GM21576 (cell line): ENCODE data around the gene PYDC1.
"Not testable (repeated sequence)": the region's sequence is repeated elsewhere in the genome, so short reads cannot be mapped to it uniquely, and the experiment has no call there.

ENCODE experiments used
- ATAC-seq: cut with Tn5 transposase; IDR thresholded peaks from one replicate; pipeline ENCODE4 v1.9.1; 2021; ENCODE audit warnings: mild to moderate bottlenecking, moderate library complexity; ENCODE audit not compliant: unreplicated experiment

PYDC1 gene

GRCh38 chr16:31216422-31217135 lies at the start of gene PYDC1:
TSS of gene PYDC1 (minus strand) at chr16:31217135. CDS start at chr16:31217028, 107 bp downstream.
- no peak for ATAC-seq

- ATAC-seq, result peak; percentile 86
These were observed 48.7 kb upstream of the PYDC1 start for GRCh38 chr16:31265329-31266245.

- no peak for ATAC-seq
These were observed 45.1 kb upstream of the PYDC1 start for GRCh38 chr16:31262084-31262483.

GRCh38 chr16:31260136-31260931 lies 43.4 kb upstream of the PYDC1 start:
- ATAC-seq, result no peak

GRCh38 chr16:31258366-31258765 lies 41.4 kb upstream of the PYDC1 start:
- no peak for ATAC-seq

GRCh38 chr16:31256466-31256865 lies 39.5 kb upstream of the PYDC1 start:
- no peak for ATAC-seq

- ATAC-seq, result no peak
These were observed 36.7 kb upstream of the PYDC1 start for GRCh38 chr16:31253642-31254045.

GRCh38 chr16:31251435-31251834 lies 34.5 kb upstream of the PYDC1 start:
- no peak for ATAC-seq

- ATAC-seq, result no peak
These were observed 33.9 kb upstream of the PYDC1 start for GRCh38 chr16:31250782-31251384.

- no peak for ATAC-seq
These were observed 31.4 kb upstream of the PYDC1 start for GRCh38 chr16:31248344-31248743.

GRCh38 chr16:31246296-31246695 lies 29.4 kb upstream of the PYDC1 start:
- no peak for ATAC-seq

- not testable (repeated sequence) for ATAC-seq
These were observed 28.7 kb upstream of the PYDC1 start for GRCh38 chr16:31245598-31245997.

GRCh38 chr16:31243734-31244670 lies 27.1 kb upstream of the PYDC1 start:
- ATAC-seq, result no peak

GRCh38 chr16:31242206-31242605 lies 25.3 kb upstream of the PYDC1 start:
- no peak for ATAC-seq

GRCh38 chr16:31238041-31238440 lies 21.1 kb upstream of the PYDC1 start:
- ATAC-seq, result no peak

- no peak for ATAC-seq
These were observed 12.6 kb upstream of the PYDC1 start for GRCh38 chr16:31229501-31229900.

GRCh38 chr16:31228206-31228605 lies 11.3 kb upstream of the PYDC1 start:
- ATAC-seq, result no peak

- no peak for ATAC-seq
These were observed 8.3 kb upstream of the PYDC1 start for GRCh38 chr16:31225193-31225592.

GRCh38 chr16:31224092-31224955 lies 7.4 kb upstream of the PYDC1 start:
- ATAC-seq, result no peak
